Subcutaneous abdominal adipose tissue (tissue), 5 donors: ENCODE measurements around the gene D2HGDH.

Source experiments
- H3K27ac ChIP-seq: one replicate; pipeline ENCODE4 v1.7.0; 2013; ENCODE audit warnings: low read depth, mild to moderate bottlenecking, inconsistent platforms, low read length, moderate library complexity
- H3K27me3 ChIP-seq, 5 donors: one replicate each; pipeline ENCODE4 v1.7.0; 2013; ENCODE audit warnings: low read length in 5 of 5, inconsistent platforms in 1 of 5; ENCODE audit not compliant: control insufficient read depth in 5 of 5, insufficient read depth in 4 of 5
- H3K36me3 ChIP-seq, 5 donors: one replicate each; pipeline ENCODE4 v1.7.0; 2013; ENCODE audit warnings: low read length in 5 of 5; ENCODE audit not compliant: control insufficient read depth in 5 of 5, insufficient read depth in 5 of 5
- H3K4me1 ChIP-seq, 5 donors: one replicate each; pipeline ENCODE4 v1.7.0; 2013; ENCODE audit warnings: low read length in 5 of 5, mild to moderate bottlenecking in 3 of 5, moderate library complexity in 1 of 5; ENCODE audit not compliant: control insufficient read depth in 5 of 5, insufficient read depth in 5 of 5
- H3K4me3 ChIP-seq, 5 donors: one replicate each; pipeline ENCODE4 v1.7.0; 2013; ENCODE audit warnings: low read length in 5 of 5, low read depth in 1 of 5
- H3K9ac ChIP-seq, 5 donors: one replicate each; pipeline ENCODE4 v1.7.0; 2013; ENCODE audit warnings: low read length in 5 of 5, mild to moderate bottlenecking in 4 of 5, moderate library complexity in 3 of 5
- H3K9me3 ChIP-seq, 5 donors: one replicate each; pipeline ENCODE4 v1.7.0; 2013; ENCODE audit warnings: low read length in 5 of 5; ENCODE audit not compliant: control insufficient read depth in 5 of 5
- donor health status: healthy.
- donor health status: healthy.
- donor health status: healthy.
- donor health status: healthy.
- donor health status: healthy.

The D2HGDH gene

GRCh38 chr2:241745276-241745675, 10.8 kb downstream of the D2HGDH start:
- peaks cover 0 to 8% (median 5%) of the 10 kb centered on the region in 5 donors for H3K4me1 ChIP-seq
- H3K27me3 ChIP-seq, result no peaks in the 10 kb centered on the region
- H3K4me3 ChIP-seq, result no peak overlapping the region
- H3K9me3 ChIP-seq, result no peaks in the 10 kb centered on the region
- no peak overlapping the region for H3K9ac ChIP-seq
- H3K36me3 ChIP-seq, result peaks cover 0 to 56% (median 45%) of the 10 kb centered on the region in 5 donors
- H3K27ac ChIP-seq, result no peak overlapping the region

- Histone ChIP-seq H3K27me3 (no peaks in the 10 kb centered on the region), H3K9me3 (no peaks in the 10 kb centered on the region), H3K27ac (no peak overlapping the region), H3K9ac (no peak overlapping the region), H3K4me3 (no peak overlapping the region), H3K36me3 (peaks cover 0 to 55% (median 44%) of the 10 kb centered on the region in 5 donors), H3K4me1 (peaks cover 0 to 15% (median 5%) of the 10 kb centered on the region in 5 donors)
Measured at GRCh38 chr2:241746084-241746483, 11.7 kb downstream of the D2HGDH start.

GRCh38 chr2:241748468-241749256, 14.2 kb downstream of the D2HGDH start:
- H3K4me3 ChIP-seq, result no peak overlapping the region

DNA sequence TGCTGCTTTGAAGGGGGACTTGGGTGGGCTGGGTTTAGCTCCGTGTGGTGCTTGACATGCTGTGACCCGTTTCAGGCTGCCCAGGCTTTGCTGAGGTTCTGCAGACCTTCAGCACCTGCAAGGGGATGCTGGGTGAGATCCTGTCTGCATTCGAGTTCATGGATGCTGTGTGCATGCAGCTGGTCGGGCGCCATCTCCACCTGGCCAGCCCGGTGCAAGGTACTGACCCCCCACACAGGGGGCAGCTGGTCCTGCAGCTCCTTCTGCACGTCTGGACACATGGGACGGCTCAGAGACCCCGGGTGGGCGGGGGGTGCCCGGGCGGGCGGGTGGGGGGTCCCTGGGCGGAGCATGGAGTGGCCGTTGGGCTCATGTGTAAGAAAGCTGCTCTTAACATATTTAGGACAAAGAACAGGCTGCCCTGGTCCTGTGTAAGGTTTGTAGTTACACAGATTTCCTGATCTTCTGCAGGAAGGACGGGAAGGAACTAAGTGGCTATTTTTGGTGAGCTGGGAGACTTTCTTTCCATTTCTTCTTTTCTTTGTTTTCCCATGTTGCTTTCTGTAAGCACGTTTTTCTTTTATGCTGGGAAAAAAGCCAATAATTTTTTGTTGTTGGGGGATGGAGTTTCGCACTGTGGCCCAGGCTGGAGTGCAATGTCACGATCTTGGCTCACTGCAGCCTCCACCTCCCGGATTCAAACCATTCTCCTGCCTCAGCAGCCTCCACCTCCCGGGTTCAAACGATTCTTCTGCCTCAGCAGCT, 15.8 kb downstream of the D2HGDH start:
- no peak overlapping the region for H3K27ac ChIP-seq

More at GRCh38 chr2:241748468-241749256, 14.2 kb downstream of the D2HGDH start:
- Histone ChIP-seq H3K27ac (no peak overlapping the region), H3K9ac (no peak overlapping the region), H3K27me3 (no peaks in the 10 kb centered on the region), H3K4me1 (peaks cover 0 to 17% (median 4%) of the 10 kb centered on the region in 5 donors), H3K9me3 (no peaks in the 10 kb centered on the region), H3K36me3 (peaks cover 0 to 60% (median 53%) of the 10 kb centered on the region in 5 donors)

DNA sequence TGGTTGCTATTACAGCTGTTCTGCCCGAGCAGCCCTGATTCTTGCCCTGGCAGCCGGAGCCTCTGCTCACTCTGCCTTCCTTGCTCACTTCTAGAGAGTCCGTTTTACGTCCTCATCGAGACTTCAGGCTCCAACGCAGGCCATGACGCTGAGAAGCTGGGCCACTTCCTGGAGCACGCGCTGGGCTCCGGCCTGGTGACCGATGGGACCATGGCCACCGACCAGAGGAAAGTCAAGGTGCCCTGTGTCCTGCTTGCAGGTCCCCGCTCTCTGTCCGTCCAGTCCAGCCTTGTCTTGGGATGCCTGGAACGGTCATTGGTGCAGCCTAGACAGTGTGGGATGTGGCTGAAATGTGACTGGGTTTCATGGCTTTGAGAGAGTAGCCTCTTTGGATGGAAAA, 16.7 kb downstream of the D2HGDH start:
- Histone ChIP-seq H3K9ac (no peak overlapping the region), H3K36me3 (peaks cover 0 to 63% (median 48%) of the 10 kb centered on the region in 5 donors), H3K27ac (no peak overlapping the region)

More for the DNA sequence above, 15.8 kb downstream of the D2HGDH start:
- Histone ChIP-seq H3K9ac (no peak overlapping the region), H3K27me3 (no peaks in the 10 kb centered on the region), H3K4me1 (peaks cover 0 to 17% (median 4%) of the 10 kb centered on the region in 5 donors), H3K36me3 (peaks cover 0 to 60% (median 47%) of the 10 kb centered on the region in 5 donors), H3K4me3 (no peak overlapping the region), H3K9me3 (no peaks in the 10 kb centered on the region)

DNA sequence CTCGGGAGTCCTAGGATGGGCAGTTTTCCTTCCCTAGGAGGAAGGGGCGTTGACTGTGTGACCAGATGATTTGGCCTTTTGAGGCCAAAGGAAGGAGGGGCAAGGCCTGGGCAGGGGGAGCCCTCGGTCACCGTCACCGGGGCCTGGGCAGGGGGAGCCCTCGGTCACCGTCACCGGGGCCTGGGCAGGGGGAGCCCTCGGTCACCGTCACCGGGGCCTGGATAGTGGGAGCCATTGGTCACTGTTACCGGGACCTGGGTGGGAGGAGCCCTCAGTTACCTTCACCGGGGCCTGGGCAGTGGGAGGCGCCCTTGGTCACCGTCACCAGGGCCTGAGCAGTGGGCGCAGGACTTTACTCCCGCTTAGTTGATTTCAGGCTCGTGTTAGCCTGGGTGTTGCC, 17.3 kb downstream of the D2HGDH start:
- Histone ChIP-seq H3K27me3 (no peaks in the 10 kb centered on the region), H3K9ac (no peak overlapping the region), H3K4me1 (peaks cover 0 to 17% (median 4%) of the 10 kb centered on the region in 5 donors), H3K36me3 (peaks cover 0 to 68% (median 51%) of the 10 kb centered on the region in 5 donors), H3K9me3 (no peaks in the 10 kb centered on the region), H3K4me3 (no peak overlapping the region), H3K27ac (no peak overlapping the region)

More for the DNA sequence above, 16.7 kb downstream of the D2HGDH start:
- Histone ChIP-seq H3K4me3 (no peak overlapping the region), H3K27me3 (no peaks in the 10 kb centered on the region), H3K4me1 (peaks cover 0 to 17% (median 4%) of the 10 kb centered on the region in 5 donors), H3K9me3 (no peaks in the 10 kb centered on the region)

GRCh38 chr2:241752253-241752652, 17.8 kb downstream of the D2HGDH start:
- Histone ChIP-seq H3K27me3 (no peaks in the 10 kb centered on the region), H3K9me3 (no peaks in the 10 kb centered on the region), H3K36me3 (peaks cover 0 to 72% (median 56%) of the 10 kb centered on the region in 5 donors), H3K27ac (no peak overlapping the region), H3K4me1 (peaks cover 0 to 17% (median 4%) of the 10 kb centered on the region in 5 donors), H3K4me3 (no peak overlapping the region), H3K9ac (no peak overlapping the region)

DNA sequence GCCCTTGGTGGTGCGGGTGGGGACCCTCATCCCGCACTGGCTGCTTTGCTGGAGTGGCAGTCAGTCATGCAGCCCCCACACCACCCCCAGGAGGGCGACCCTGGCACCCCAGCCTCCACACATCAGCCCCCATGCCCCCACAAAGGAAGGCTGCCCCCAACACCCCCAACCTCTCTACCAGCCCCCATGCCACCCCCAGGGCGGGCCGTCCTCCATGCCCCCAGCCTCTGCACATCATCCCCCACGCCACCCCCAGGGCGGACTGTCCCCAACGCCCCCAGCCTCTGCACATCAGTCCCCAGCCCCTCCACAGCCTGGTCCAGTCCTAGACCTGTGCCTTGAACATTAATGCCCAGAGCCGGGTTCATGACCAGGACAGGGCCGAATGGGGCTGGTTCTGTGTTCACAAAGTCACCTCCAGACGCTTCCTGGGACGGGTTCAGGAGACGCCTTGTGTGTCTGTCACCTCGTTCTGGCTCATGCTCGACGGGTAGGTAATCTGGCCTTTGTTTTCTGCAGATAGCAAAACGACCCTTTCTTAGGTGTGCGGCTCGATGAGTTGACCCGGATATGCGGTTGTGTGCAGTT, 18.4 kb downstream of the D2HGDH start:
- Histone ChIP-seq H3K4me3 (no peak overlapping the region), H3K9me3 (no peaks in the 10 kb centered on the region), H3K27ac (no peak overlapping the region), H3K4me1 (peaks cover 0 to 17% (median 4%) of the 10 kb centered on the region in 5 donors), H3K36me3 (peaks cover 0 to 76% (median 58%) of the 10 kb centered on the region in 5 donors), H3K27me3 (no peaks in the 10 kb centered on the region), H3K9ac (no peak overlapping the region)

DNA sequence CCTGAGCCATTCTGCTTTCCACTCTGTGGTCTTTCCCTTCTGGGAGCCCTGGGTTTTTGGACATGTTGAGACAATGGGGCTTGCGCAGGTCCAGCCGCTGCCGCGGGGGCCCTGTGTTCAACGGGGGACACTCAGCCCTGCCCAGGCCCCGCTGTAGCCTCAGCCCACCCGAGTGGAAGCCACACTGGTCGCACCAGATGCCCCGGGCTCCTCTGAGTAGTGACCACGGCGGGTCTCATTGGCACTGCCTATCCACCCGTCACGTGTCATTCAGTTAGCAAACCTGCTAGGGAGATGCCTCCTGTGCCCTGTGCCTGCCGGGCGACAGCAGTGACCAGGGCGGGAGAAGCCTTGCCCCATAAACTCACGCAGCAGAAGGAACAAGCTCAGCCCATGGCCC, 19.1 kb downstream of the D2HGDH start:
- Histone ChIP-seq H3K4me3 (no peak overlapping the region), H3K9ac (no peak overlapping the region), H3K27me3 (no peaks in the 10 kb centered on the region), H3K9me3 (no peaks in the 10 kb centered on the region), H3K36me3 (peaks cover 0 to 81% (median 59%) of the 10 kb centered on the region in 5 donors), H3K4me1 (peaks cover 0 to 17% (median 4%) of the 10 kb centered on the region in 5 donors), H3K27ac (no peak overlapping the region)
